A549 (cell line): ENCODE data around the gene SF3A1.

Experiments
- CBX2 ChIP-seq: fragments of 200-600 bp; sonication (generic); IDR thresholded peaks from 2 replicates; pipeline ENCODE4 v1.6.1; 2016; ENCODE audit warnings: low read depth, mild to moderate bottlenecking, borderline replicate concordance
- PBX3 ChIP-seq: IDR thresholded peaks from 2 replicates; pipeline ENCODE4 v1.6.1; 2012
- RARB ChIP-seq: fragments of 250-450 bp; sonication (Bioruptor Pico); IDR thresholded peaks from 2 replicates; pipeline ENCODE4 v1.8.0; 2021; ENCODE audit warnings: mild to moderate bottlenecking, moderate library complexity
- TP53 ChIP-seq: fragments of 250-450 bp; sonication (Bioruptor Pico); IDR thresholded peaks from 2 replicates; pipeline ENCODE4 v1.5.0; 2021; ENCODE audit warnings: mild to moderate bottlenecking, moderate library complexity
- TF ChIP-seq, protein P1 (sequence below): fragments of >200 bp; sonication (Bioruptor Twin); formaldehyde crosslinking; IDR thresholded peaks from 3 replicates; pipeline ENCODE4 v1.5.1; 2016

DNA sequence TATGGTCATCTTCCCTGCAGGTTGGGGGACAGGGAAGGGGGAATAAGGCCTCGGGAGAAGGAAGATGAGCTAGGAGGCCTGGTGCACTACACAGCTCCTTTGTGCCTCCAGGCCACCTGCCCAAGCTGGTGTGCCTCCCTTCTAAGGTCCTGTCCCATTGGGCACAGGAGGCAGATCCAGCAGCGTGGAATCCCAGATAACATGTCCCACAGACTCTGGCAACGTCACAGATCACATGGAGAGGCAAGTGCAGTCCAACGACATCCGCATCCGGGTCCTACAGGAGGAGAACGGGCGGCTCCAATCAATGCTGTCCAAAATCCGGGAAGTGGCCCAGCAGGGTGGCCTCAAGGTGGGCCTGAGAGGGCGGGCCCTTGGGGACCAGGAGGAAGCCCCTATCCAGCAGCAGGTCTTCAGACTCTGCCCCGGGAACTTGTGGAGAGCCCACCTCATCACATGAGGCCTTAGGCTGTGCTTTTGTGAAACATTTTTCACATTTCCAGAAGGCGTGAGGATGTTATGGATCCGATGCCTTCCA, 18.7 kb upstream of the SF3A1 start:
- TF ChIP-seq PBX3 = no peak
- no peak for TF ChIP-seq CBX2
- TF ChIP-seq, protein P1, sequence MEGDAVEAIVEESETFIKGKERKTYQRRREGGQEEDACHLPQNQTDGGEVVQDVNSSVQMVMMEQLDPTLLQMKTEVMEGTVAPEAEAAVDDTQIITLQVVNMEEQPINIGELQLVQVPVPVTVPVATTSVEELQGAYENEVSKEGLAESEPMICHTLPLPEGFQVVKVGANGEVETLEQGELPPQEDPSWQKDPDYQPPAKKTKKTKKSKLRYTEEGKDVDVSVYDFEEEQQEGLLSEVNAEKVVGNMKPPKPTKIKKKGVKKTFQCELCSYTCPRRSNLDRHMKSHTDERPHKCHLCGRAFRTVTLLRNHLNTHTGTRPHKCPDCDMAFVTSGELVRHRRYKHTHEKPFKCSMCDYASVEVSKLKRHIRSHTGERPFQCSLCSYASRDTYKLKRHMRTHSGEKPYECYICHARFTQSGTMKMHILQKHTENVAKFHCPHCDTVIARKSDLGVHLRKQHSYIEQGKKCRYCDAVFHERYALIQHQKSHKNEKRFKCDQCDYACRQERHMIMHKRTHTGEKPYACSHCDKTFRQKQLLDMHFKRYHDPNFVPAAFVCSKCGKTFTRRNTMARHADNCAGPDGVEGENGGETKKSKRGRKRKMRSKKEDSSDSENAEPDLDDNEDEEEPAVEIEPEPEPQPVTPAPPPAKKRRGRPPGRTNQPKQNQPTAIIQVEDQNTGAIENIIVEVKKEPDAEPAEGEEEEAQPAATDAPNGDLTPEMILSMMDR = no peak
- no peak for TF ChIP-seq RARB (CRISPR knock-in tag)
- TF ChIP-seq TP53 (CRISPR knock-in tag) = no peak
